PC-9 (cell line): ENCODE measurements around the gene CCDC88C. TPM values are rescaled to one million over a fixed set of nuclear protein-coding genes. Genes with fewer than 3 reads are reported as not detected.

Experiments
- BruUV-seq: library from RNA; stranded (reverse); fragments of 400-500 nt; replicated peaks from 2 replicates; lab custom pipeline; 2021; lab: Mats Ljungman, UMichigan
- CTCF ChIA-PET: fragments of 300-600 bp; sonication (Branson Sonifier 250); formaldehyde crosslinking; loops from one replicate; lab custom pipeline; 2022; ENCODE audit warnings: antibody characterized with exemption; lab: Charles Lee
- POLR2A ChIA-PET: fragments of 300-600 bp; sonication (Branson Sonifier 250); formaldehyde crosslinking; loops from one replicate; lab custom pipeline; 2022; ENCODE audit warnings: antibody characterized with exemption; ENCODE audit not compliant: unreplicated experiment; lab: Charles Lee
- DNase-seq, 2 experiments: peaks; one replicate each; pipeline versions ENCODE4 v3.0.0 to v3.0.0-alpha.2; 2015 to 2022; ENCODE audit warnings: mixed read lengths in 1 of 2
- H2AFZ ChIP-seq: fragments of 200-600 bp; sonication (generic); 2 replicates; pipeline ENCODE4 v1.8.1; 2017; ENCODE audit warnings: antibody characterized with exemption
- H3F3A ChIP-seq: fragments of 200-600 bp; sonication (generic); 2 replicates; pipeline ENCODE4 v1.8.1; 2017; ENCODE audit warnings: antibody characterized with exemption, mild to moderate bottlenecking, low read depth; ENCODE audit not compliant: insufficient read depth
- H3K27ac ChIP-seq: fragments of 200-600 bp; sonication (generic); 2 replicates; pipeline ENCODE4 v1.6.1; 2016; ENCODE audit warnings: mixed run types
- H3K27me3 ChIP-seq: fragments of 200-600 bp; sonication (generic); 2 replicates; pipeline ENCODE4 v1.6.1; 2016; ENCODE audit warnings: low read depth, mixed run types; ENCODE audit not compliant: insufficient read depth
- H3K36me3 ChIP-seq: fragments of 200-600 bp; sonication (generic); 2 replicates; pipeline ENCODE4 v1.6.1; 2016; ENCODE audit warnings: low read depth, mixed run types
- H3K4me1 ChIP-seq: fragments of 200-600 bp; sonication (generic); replicated peaks from 2 replicates; pipeline ENCODE4 v1.6.1; 2016; ENCODE audit warnings: mixed run types; ENCODE audit not compliant: insufficient read depth
- H3K4me2 ChIP-seq: fragments of 200-600 bp; sonication (generic); 2 replicates; pipeline ENCODE4 v1.6.1; 2017; ENCODE audit warnings: mixed run types
- H3K4me3 ChIP-seq: fragments of 200-600 bp; sonication (generic); 2 replicates; pipeline ENCODE4 v1.6.1; 2016; ENCODE audit warnings: mixed run types
- H3K79me2 ChIP-seq: fragments of 200-600 bp; sonication (generic); 2 replicates; pipeline ENCODE4 v1.6.1; 2017; ENCODE audit warnings: low read depth, mixed run types
- H3K9me2 ChIP-seq: fragments of 200-600 bp; sonication (generic); 2 replicates; pipeline ENCODE4 v1.8.1; 2017; ENCODE audit warnings: mild to moderate bottlenecking; ENCODE audit not compliant: insufficient read depth
- H3K9me3 ChIP-seq: fragments of 200-600 bp; sonication (generic); 2 replicates; pipeline ENCODE4 v1.8.1; 2016; ENCODE audit warnings: low read depth; ENCODE audit not compliant: insufficient read depth
- H4K20me1 ChIP-seq: fragments of 200-600 bp; sonication (generic); 2 replicates; pipeline ENCODE4 v1.8.1; 2017; ENCODE audit not compliant: insufficient read depth
- CTCF ChIP-seq: fragments of 200-600 bp; sonication (generic); conservative IDR thresholded peaks from 2 replicates; pipeline ENCODE4 v1.6.1; 2017; ENCODE audit warnings: mixed run types, antibody characterized with exemption, mild to moderate bottlenecking, moderate library complexity
- EZH2 ChIP-seq: fragments of 200-600 bp; sonication (generic); IDR thresholded peaks from 2 replicates; pipeline ENCODE4 v1.8.0; 2017; ENCODE audit warnings: antibody characterized with exemption, low read depth
- intact Hi-C: fragments of 100-400 bp; cut with micrococcal nuclease; formaldehyde crosslinking; loops from one replicate; pipeline ENCODE4 v1.10.0; 2022; ENCODE audit not compliant: unreplicated experiment
- total RNA-seq: library from RNA; stranded (reverse); gene quantifications from 2 replicates; pipeline ENCODE4 v1.2.3, GENCODE V29; 2021

The CCDC88C gene
- total RNA-seq, 1 experiment from 2014 or later, result 7.4 TPM

- no peaks in the 10 kb centered on the region for H3K27me3 ChIP-seq
- no peak overlapping the region for H2AFZ ChIP-seq
- TF ChIP-seq EZH2 (no peak), CTCF (no peak)
- no peak overlapping the region for H3K4me3 ChIP-seq
- H3K9me2 ChIP-seq, result no peaks in the 10 kb centered on the region
- H3K79me2 ChIP-seq, result 0 out of 2 replicates have a peak, but pooled peaks cover 3% of the 10 kb centered on the region
- H3K4me1 ChIP-seq, result peaks cover 26% of the 10 kb centered on the region
- no TSS peak for BruUV-seq
- no peaks in the 10 kb centered on the region for H4K20me1 ChIP-seq
- H3K4me2 ChIP-seq, result no peak overlapping the region
- ChIA-PET POLR2A (no interaction called here), CTCF (no interaction called here)
- no peak overlapping the region for H3K27ac ChIP-seq
- intact Hi-C loops, result no loop called here
- H3K9me3 ChIP-seq, result no peaks in the 10 kb centered on the region
- H3K36me3 ChIP-seq, result no peaks in the 10 kb centered on the region
- DNase-seq, result no peak
- peaks cover 22% of the 10 kb centered on the region for H3F3A ChIP-seq
Observed at GRCh38 chr14:91358025-91358319, 59.6 kb downstream of the CCDC88C start.

- H3K4me2 ChIP-seq, result no peak overlapping the region
- H3K79me2 ChIP-seq, result 0 out of 2 replicates have a peak, but pooled peaks cover 3% of the 10 kb centered on the region
- ChIA-PET POLR2A (no interaction called here), CTCF (no interaction called here)
- no peaks in the 10 kb centered on the region for H4K20me1 ChIP-seq
- intact Hi-C loops, result no loop called here
- no peaks in the 10 kb centered on the region for H3K36me3 ChIP-seq
- no peak overlapping the region for H3K4me3 ChIP-seq
- H2AFZ ChIP-seq, result no peak overlapping the region
- TF ChIP-seq EZH2, result no peak
- TF ChIP-seq CTCF, result no peak
- peaks cover 21% of the 10 kb centered on the region for H3K4me1 ChIP-seq
- no peak overlapping the region for H3K27ac ChIP-seq
- no peaks in the 10 kb centered on the region for H3K27me3 ChIP-seq
- BruUV-seq, result no TSS peak
- no peaks in the 10 kb centered on the region for H3K9me2 ChIP-seq
- H3K9me3 ChIP-seq, result no peaks in the 10 kb centered on the region
- peaks cover 21% of the 10 kb centered on the region for H3F3A ChIP-seq
- DNase-seq, result no peak
Observed at GRCh38 chr14:91357272-91358024, 60.2 kb downstream of the CCDC88C start.

- H3K4me3 ChIP-seq, result no peak overlapping the region
- H2AFZ ChIP-seq, result no peak overlapping the region
- no peaks in the 10 kb centered on the region for H3K27me3 ChIP-seq
- ChIA-PET POLR2A (no interaction called here), CTCF (no interaction called here)
- H3K9me2 ChIP-seq, result no peaks in the 10 kb centered on the region
- H3K79me2 ChIP-seq, result 0 out of 2 replicates have a peak, but pooled peaks cover 3% of the 10 kb centered on the region
- H3K9me3 ChIP-seq, result no peaks in the 10 kb centered on the region
- peaks cover 9% of the 10 kb centered on the region; the same call in 1 of the 2 replicates for H3F3A ChIP-seq
- DNase-seq, result no peak
- intact Hi-C loops, result no loop called here
- H3K4me1 ChIP-seq, result peaks cover 9% of the 10 kb centered on the region
- H3K36me3 ChIP-seq, result no peaks in the 10 kb centered on the region
- no peak overlapping the region for H3K4me2 ChIP-seq
- no peaks in the 10 kb centered on the region for H4K20me1 ChIP-seq
- BruUV-seq, result no TSS peak
- TF ChIP-seq CTCF (no peak), EZH2 (no peak)
- no peak overlapping the region for H3K27ac ChIP-seq
Observed at GRCh38 chr14:91356181-91356763, 61.3 kb downstream of the CCDC88C start.
